Erythroblast (primary cell): ENCODE measurements around the gene COL11A2.

Experiments
- GATA1 ChIP-seq: IDR thresholded peaks from 2 replicates; pipeline ENCODE4 v1.6.1; 2011; ENCODE audit warnings: low read depth, mild to moderate bottlenecking, control low read depth, low read length, moderate library complexity
- POLR2A ChIP-seq: IDR thresholded peaks from 2 replicates; pipeline ENCODE4 v1.6.1; 2011; ENCODE audit warnings: mild to moderate bottlenecking, low read length

GRCh38 chr6:33213989-33214335 is 21.7 kb upstream of the COL11A2 start:
- TF ChIP-seq POLR2A (no peak), GATA1 (no peak)
